K562 (cell line): ENCODE data around the gene UNC80. TPM values are rescaled to one million over a fixed set of nuclear protein-coding genes. Genes with fewer than 3 reads are reported as not detected.

ENCODE experiments used
- ATAC-seq: fragments of 200-7000 bp; cut with Tn5 transposase; 3 replicates; pipeline ENCODE4 v1.9.1; 2020; ENCODE audit warnings: moderate library complexity
- BruUV-seq: library from RNA; stranded (reverse); fragments of 400-500 nt; replicated peaks from 2 replicates; lab custom pipeline; 2021; lab: Mats Ljungman, UMichigan
- CTCF ChIA-PET: fragments of 300-600 bp; formaldehyde crosslinking; extraction: SDS; loops from one replicate; lab custom pipeline; 2021; ENCODE audit warnings: low intra/inter-chr PET ratio; lab: Yijun Ruan, JAX
- POLR2A ChIA-PET: fragments of 300-600, 350-650 bp; sonication (Branson Sonifier 250); formaldehyde crosslinking; extraction: SDS; loops from one replicate; lab custom pipeline; 2021; ENCODE audit warnings: antibody characterized with exemption, inconsistent platforms; lab: Yijun Ruan, JAX
- DNase-seq, 4 experiments: peaks; one replicate each; pipeline versions ENCODE4 v3.0.0 to v3.0.0-alpha.2; 2011 to 2018; ENCODE audit warnings: low spot score in 3 of 4, mixed read lengths in 3 of 4; ENCODE audit errors: extremely low read depth in 1 of 4
- FAIRE-seq: peaks from 2 replicates; lab custom pipeline; 2011; peaks lifted over from hg19 to GRCh38; lab: Jason Lieb, UNC
- H2AFZ ChIP-seq: 2 replicates; pipeline ENCODE4 v1.6.0; 2011; ENCODE audit warnings: low read depth, low read length, control low read depth, inconsistent platforms
- H3K27ac ChIP-seq: fragments of 200-600 bp; 3 replicates; pipeline ENCODE4 v1.8.0; 2011; ENCODE audit warnings: low read depth, mild to moderate bottlenecking, control low read depth, inconsistent platforms, low read length, moderate library complexity, mixed read lengths; ENCODE audit errors: extremely low read depth
- H3K27me3 ChIP-seq, 2 experiments: fragments of 300-600 bp in 1 of 2; 2 replicates in 1 of 2; 3 replicates in 1 of 2; pipeline versions ENCODE4 v1.6.0 to v1.8.0; 2011; ENCODE audit warnings: inconsistent platforms in 2 of 2, low read length in 2 of 2, mild to moderate bottlenecking in 1 of 2, mixed read lengths in 1 of 2, moderate library complexity in 1 of 2; ENCODE audit not compliant: control insufficient read depth in 2 of 2, insufficient read depth in 2 of 2
- H3K36me3 ChIP-seq: fragments of 300-600 bp; 3 replicates; pipeline ENCODE4 v1.8.0; 2011; ENCODE audit warnings: mild to moderate bottlenecking, low read length, inconsistent platforms; ENCODE audit not compliant: control insufficient read depth, insufficient read depth
- H3K4me1 ChIP-seq, 2 experiments: fragments of 200-600 bp in 1 of 2; replicated peaks in 1 of 2; 2 replicates in 1 of 2; 3 replicates in 1 of 2; pipeline versions ENCODE4 v1.5.1 to v1.8.0; 2011; ENCODE audit warnings: inconsistent platforms in 2 of 2, low read length in 2 of 2, mild to moderate bottlenecking in 1 of 2, mixed read lengths in 1 of 2, moderate library complexity in 1 of 2; ENCODE audit not compliant: control insufficient read depth in 2 of 2, insufficient read depth in 2 of 2
- H3K4me2 ChIP-seq: 2 replicates; pipeline ENCODE4 v1.6.1; 2011; ENCODE audit warnings: low read length, control low read depth, inconsistent platforms, mixed read lengths; ENCODE audit not compliant: insufficient read depth
- H3K4me3 ChIP-seq: fragments of 200-600 bp; sonication (generic), shearing (Covaris generic); 2 replicates; pipeline ENCODE4 v1.5.1; 2016; ENCODE audit warnings: control low read depth, inconsistent platforms
- H3K79me2 ChIP-seq: fragments of 200-600 bp; 3 replicates; pipeline ENCODE4 v1.8.0; 2011; ENCODE audit warnings: low read length, inconsistent platforms; ENCODE audit not compliant: control insufficient read depth, insufficient read depth
- H3K9ac ChIP-seq, 2 experiments: 2 replicates each; pipeline versions ENCODE4 v1.6.0 to v1.6.1; 2011; ENCODE audit warnings: low read depth in 2 of 2, low read length in 2 of 2, control low read depth in 1 of 2, inconsistent platforms in 1 of 2, mild to moderate bottlenecking in 1 of 2, mixed read lengths in 1 of 2; ENCODE audit not compliant: insufficient read depth in 1 of 2
- H3K9me1 ChIP-seq: one replicate; pipeline ENCODE4 v1.6.0; 2011; ENCODE audit warnings: inconsistent platforms, mild to moderate bottlenecking, low read length, moderate library complexity; ENCODE audit not compliant: control insufficient read depth, insufficient read depth
- H3K9me3 ChIP-seq: replicated peaks from 2 replicates; pipeline ENCODE4 v1.5.1; 2011; ENCODE audit warnings: low read depth, low read length, inconsistent platforms; ENCODE audit not compliant: control insufficient read depth, insufficient read depth
- H4K20me1 ChIP-seq: replicated peaks from 2 replicates; pipeline ENCODE4 v1.6.1; 2011; ENCODE audit warnings: low read length, inconsistent platforms, mixed read lengths; ENCODE audit not compliant: control insufficient read depth, insufficient read depth
- ARID2 ChIP-seq: fragments of 450-650 bp; IDR thresholded peaks from 2 replicates; pipeline ENCODE4 v1.6.1; 2017; ENCODE audit warnings: antibody characterized with exemption, mild to moderate bottlenecking
- FIP1L1 ChIP-seq: fragments of 200-400 bp; formaldehyde crosslinking; IDR thresholded peaks from 2 replicates; pipeline ENCODE4 v1.6.1; 2018; ENCODE audit warnings: mild to moderate bottlenecking, low read depth, low read length; ENCODE audit not compliant: poor library complexity, severe bottlenecking
- SIX5 ChIP-seq, 2 experiments: IDR thresholded peaks; 2 replicates each; pipeline ENCODE4 v1.6.1; 2011; ENCODE audit warnings: low read length in 2 of 2, borderline replicate concordance in 1 of 2, low read depth in 1 of 2, mild to moderate bottlenecking in 1 of 2, moderate library complexity in 1 of 2; ENCODE audit not compliant: insufficient read depth in 1 of 2
- WGBS: fragments of 100-300 bp; shearing (Covaris generic); methylation state at CpG from one replicate; pipeline ENCODE4 v1.1.6; 2016; ENCODE audit warnings: low coverage, mixed read lengths; ENCODE audit not compliant: insufficient coverage; ENCODE audit errors: missing lambda C conversion rate; 5-methylcytosine and 5-hydroxymethylcytosine counted together
- in situ Hi-C: fragments of 300-500 bp; cut with MboI; formaldehyde crosslinking; loops from 4 replicates; pipeline ENCODE4 v1.15.0; 2018; ENCODE audit warnings: inconsistent platforms, mixed read lengths
- intact Hi-C: fragments of 100-400 bp; cut with micrococcal nuclease; formaldehyde crosslinking; loops from 2 replicates; pipeline ENCODE4 v1.14.2; 2022
- polyA plus RNA-seq, 8 experiments: library from polyadenylated mRNA; depleted of rRNA in 4 of 8; stranded (reverse) in 5 of 8; unstranded in 3 of 8; fragments of >200 nt; fragmentation: Nextera tagmentation in 2 of 8; fragmentation: Illumina TruSeq in 1 of 8; extraction: Ambion mirVana in 2 of 8; extraction: Trizol in 1 of 8; gene quantifications; 2 replicates each; pipeline versions ENCODE4 v1.2.1 to v1.2.3, GENCODE V29; 2011 to 2014; ENCODE audit warnings: inconsistent platforms in 1 of 8, missing spikeins in 1 of 8
- total RNA-seq, 7 experiments: library from RNA; depleted of rRNA in 6 of 7; stranded (reverse); fragments of >200 nt in 6 of 7; fragmentation: Illumina TruSeq in 2 of 7; extraction: Trizol in 2 of 7; gene quantifications; 2 replicates each; pipeline versions ENCODE4 v1.2.1 to v1.2.3, GENCODE V29; 2011 to 2021; ENCODE audit warnings: low replicate concordance in 1 of 7
- TF ChIP-seq, protein P1 (sequence below): fragments of 250-450 bp; sonication (Bioruptor Pico); IDR thresholded peaks from 2 replicates; pipeline ENCODE4 v1.5.0; 2021
- TF ChIP-seq, protein P2 (sequence below): sonication (generic); formaldehyde crosslinking; IDR thresholded peaks from 2 replicates; pipeline ENCODE4 v1.8.1; 2023; ENCODE audit warnings: mild to moderate bottlenecking, missing genetic modification reagents
- TF ChIP-seq, protein P3 (sequence below), 2 experiments: fragments of 450-650 bp; formaldehyde crosslinking in 1 of 2; IDR thresholded peaks; 2 replicates each; pipeline versions ENCODE4 v1.4.0 to v1.6.1; 2014 to 2020; ENCODE audit warnings: mild to moderate bottlenecking in 2 of 2, borderline replicate concordance in 1 of 2, low read depth in 1 of 2

UNC80 gene
- total and polyA plus RNA-seq, 9 of the 15 experiments (the other 6 are each of a cell fraction or from before 2014, with no cell fraction given), result under 0.01 to 0.04 (median 0.01) TPM; not detected in 5

DNA sequence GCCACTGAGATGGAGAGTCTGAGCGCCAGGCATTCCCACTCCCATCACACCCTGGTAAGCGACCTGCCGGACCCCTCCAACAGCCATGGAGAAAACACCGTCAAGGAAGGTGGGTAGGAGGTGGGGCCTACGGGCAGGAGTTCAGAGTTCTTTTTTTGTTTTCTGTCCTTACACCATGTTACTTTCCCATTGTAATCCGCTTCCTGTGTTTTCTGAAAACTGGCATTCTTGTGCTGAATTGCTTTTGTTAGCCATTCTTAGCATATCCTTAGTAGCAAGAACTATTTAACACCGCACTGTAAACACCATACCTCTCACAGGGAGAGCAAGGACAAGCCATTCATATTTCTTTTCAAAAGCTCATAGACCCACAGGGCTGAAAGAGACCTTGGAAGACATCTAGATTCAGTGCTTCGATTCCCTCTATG, 46.2 kb downstream of the UNC80 start:
- no peak for ATAC-seq
- POLR2A ChIA-PET, result no interaction called here
- no peaks in the 10 kb centered on the region for H3K36me3 ChIP-seq
- CTCF ChIA-PET, result no interaction called here
- H2AFZ ChIP-seq, result no peak overlapping the region
- FAIRE-seq, result no peak
- BruUV-seq, result no TSS peak
- intact Hi-C loops (no loop called here), in situ Hi-C loops (no loop called here)
- no peak overlapping the region for H3K4me3 ChIP-seq
- no peaks in the 10 kb centered on the region for H4K20me1 ChIP-seq
- H3K9me3 ChIP-seq, result no peaks in the 10 kb centered on the region
- no peak overlapping the region for H3K4me2 ChIP-seq
- DNase-seq, result no peak
- H3K4me1 ChIP-seq, result no peaks in the 10 kb centered on the region
- H3K9me1 ChIP-seq, result no peaks in the 10 kb centered on the region
- no peaks in the 10 kb centered on the region for H3K79me2 ChIP-seq
- no peak overlapping the region for H3K9ac ChIP-seq
- no peaks in the 10 kb centered on the region for H3K27me3 ChIP-seq
- no peak overlapping the region for H3K27ac ChIP-seq
- 0% methylated on average over 6 of the region's 8 CpGs for WGBS
- TF ChIP-seq FIP1L1 (no peak), ARID2 (no peak), SIX5 (IDR thresholded peaks at IDR 0.05; ENCODE audit: borderline replicate concordance in 1 of 2, insufficient read depth in 1 of 2, low read depth in 1 of 2, low read length in 2 of 2) (no peak)
- TF ChIP-seq, protein P1, sequence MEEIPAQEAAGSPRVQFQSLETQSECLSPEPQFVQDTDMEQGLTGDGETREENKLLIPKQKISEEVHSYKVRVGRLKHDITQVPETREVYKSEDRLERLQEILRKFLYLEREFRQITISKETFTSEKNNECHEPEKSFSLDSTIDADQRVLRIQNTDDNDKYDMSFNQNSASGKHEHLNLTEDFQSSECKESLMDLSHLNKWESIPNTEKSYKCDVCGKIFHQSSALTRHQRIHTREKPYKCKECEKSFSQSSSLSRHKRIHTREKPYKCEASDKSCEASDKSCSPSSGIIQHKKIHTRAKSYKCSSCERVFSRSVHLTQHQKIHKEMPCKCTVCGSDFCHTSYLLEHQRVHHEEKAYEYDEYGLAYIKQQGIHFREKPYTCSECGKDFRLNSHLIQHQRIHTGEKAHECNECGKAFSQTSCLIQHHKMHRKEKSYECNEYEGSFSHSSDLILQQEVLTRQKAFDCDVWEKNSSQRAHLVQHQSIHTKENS, result no peak
- TF ChIP-seq, protein P2, sequence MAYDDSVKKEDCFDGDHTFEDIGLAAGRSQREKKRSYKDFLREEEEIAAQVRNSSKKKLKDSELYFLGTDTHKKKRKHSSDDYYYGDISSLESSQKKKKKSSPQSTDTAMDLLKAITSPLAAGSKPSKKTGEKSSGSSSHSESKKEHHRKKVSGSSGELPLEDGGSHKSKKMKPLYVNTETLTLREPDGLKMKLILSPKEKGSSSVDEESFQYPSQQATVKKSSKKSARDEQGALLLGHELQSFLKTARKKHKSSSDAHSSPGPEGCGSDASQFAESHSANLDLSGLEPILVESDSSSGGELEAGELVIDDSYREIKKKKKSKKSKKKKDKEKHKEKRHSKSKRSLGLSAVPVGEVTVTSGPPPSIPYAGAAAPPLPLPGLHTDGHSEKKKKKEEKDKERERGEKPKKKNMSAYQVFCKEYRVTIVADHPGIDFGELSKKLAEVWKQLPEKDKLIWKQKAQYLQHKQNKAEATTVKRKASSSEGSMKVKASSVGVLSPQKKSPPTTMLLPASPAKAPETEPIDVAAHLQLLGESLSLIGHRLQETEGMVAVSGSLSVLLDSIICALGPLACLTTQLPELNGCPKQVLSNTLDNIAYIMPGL (CRISPR knock-in tag), result no peak
- TF ChIP-seq, protein P3, sequence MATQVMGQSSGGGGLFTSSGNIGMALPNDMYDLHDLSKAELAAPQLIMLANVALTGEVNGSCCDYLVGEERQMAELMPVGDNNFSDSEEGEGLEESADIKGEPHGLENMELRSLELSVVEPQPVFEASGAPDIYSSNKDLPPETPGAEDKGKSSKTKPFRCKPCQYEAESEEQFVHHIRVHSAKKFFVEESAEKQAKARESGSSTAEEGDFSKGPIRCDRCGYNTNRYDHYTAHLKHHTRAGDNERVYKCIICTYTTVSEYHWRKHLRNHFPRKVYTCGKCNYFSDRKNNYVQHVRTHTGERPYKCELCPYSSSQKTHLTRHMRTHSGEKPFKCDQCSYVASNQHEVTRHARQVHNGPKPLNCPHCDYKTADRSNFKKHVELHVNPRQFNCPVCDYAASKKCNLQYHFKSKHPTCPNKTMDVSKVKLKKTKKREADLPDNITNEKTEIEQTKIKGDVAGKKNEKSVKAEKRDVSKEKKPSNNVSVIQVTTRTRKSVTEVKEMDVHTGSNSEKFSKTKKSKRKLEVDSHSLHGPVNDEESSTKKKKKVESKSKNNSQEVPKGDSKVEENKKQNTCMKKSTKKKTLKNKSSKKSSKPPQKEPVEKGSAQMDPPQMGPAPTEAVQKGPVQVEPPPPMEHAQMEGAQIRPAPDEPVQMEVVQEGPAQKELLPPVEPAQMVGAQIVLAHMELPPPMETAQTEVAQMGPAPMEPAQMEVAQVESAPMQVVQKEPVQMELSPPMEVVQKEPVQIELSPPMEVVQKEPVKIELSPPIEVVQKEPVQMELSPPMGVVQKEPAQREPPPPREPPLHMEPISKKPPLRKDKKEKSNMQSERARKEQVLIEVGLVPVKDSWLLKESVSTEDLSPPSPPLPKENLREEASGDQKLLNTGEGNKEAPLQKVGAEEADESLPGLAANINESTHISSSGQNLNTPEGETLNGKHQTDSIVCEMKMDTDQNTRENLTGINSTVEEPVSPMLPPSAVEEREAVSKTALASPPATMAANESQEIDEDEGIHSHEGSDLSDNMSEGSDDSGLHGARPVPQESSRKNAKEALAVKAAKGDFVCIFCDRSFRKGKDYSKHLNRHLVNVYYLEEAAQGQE (IDR thresholded peaks at IDR 0.05; ENCODE audit: borderline replicate concordance), result no peak
- TF ChIP-seq, protein P3 (CRISPR knock-in tag; IDR thresholded peaks at IDR 0.05; ENCODE audit: low read depth), result no peak
